Inflammatory macrophage (primary cell): ENCODE results near the gene FAM241B.

ENCODE experiments used
- DNase-seq, 2 donors: peaks; one replicate each; pipeline ENCODE4 v3.0.0-alpha.2; 2020 to 2022

The FAM241B gene

DNA sequence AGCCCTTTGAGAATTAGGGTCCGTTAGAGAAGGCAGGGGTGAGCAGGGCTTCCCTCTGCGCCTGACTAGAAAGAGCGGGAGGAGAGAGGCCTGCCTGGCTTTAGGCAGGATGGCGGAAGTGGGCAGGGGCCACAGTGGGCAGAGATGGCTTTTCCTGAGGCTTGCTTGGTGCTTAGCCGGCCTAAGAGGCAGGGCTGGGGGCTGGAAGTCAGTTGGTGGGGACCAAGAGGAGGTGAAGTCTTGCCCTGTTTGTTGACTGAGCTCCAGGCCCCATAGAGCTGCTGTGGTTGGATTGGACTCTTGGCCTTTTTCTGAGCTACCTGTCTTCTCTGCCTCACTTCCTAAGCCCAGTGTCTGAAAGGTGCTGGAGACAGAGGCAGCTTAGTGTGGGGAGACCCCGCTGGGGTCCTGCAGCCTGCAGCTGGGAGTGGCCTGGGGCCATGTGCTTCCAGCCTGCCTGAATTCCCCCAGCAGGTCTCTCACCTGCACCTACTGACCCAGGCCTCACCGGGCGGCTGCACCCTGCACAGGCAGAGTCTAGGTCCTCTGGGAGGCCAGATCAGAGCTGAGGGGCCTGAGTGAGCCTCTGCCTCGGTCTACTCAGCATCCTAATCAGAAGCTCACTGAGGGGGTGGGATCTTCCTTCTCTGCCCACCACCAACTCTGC, 4.8 kb downstream of the FAM241B start:
- DNase-seq = no peak

DNA sequence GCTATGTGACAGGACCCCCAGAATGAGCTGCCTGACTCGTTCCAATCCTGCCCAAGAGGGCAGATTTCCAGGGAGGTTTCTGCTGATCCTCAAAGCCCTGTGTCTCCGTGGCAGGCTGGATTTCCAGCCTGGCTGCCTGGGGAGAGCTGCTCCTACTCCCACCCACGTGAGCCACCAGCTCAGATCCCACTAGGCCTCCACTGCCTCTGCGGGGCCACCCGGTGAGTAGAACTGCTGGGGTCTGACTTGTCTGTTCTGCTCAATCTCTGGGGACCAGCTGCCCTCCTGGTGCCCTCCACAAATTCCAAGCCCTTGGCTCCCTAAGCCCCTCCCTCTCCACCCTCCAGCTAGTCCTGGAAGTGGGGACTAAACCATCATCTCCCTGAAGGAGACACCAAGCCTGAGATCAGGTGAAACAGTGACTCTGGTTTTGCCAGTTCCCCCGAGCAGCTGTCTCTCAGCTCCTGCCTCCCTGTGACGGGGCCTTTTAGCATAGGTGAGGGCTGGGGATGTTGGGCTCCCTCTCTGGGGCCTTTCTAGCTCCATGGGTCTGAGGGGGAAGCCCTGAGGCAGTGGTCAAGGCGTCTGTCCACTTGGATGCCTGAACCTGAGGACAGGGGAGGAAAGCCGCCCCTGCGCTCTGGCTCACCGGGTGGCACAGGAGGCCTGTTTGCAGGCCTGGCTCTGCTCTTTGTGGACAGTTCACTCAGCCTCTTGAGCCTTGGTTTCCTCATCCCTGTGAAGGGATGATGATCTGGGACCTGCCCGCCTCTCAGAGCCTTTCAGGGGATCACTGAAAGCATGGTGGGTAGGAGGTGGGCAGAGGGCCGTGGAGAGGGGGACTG, 5.6 kb downstream of the FAM241B start:
- DNase-seq = no peak

DNA sequence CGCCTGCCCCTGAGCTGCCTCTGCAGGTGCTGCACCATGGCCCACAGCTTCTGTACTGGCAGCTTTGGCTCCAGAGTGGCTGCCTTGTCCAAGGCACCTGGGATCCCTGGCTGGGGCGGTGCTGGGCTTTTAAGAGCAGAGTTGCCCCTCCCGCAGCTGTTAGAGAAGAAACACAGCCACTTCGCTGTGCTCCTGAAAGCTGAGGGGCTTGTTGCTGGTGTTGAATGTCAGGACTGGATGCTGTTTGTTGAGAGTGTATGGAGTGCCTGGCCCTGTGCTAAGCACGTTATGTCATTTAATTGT, 6.2 kb downstream of the FAM241B start:
- DNase-seq = no peak

DNA sequence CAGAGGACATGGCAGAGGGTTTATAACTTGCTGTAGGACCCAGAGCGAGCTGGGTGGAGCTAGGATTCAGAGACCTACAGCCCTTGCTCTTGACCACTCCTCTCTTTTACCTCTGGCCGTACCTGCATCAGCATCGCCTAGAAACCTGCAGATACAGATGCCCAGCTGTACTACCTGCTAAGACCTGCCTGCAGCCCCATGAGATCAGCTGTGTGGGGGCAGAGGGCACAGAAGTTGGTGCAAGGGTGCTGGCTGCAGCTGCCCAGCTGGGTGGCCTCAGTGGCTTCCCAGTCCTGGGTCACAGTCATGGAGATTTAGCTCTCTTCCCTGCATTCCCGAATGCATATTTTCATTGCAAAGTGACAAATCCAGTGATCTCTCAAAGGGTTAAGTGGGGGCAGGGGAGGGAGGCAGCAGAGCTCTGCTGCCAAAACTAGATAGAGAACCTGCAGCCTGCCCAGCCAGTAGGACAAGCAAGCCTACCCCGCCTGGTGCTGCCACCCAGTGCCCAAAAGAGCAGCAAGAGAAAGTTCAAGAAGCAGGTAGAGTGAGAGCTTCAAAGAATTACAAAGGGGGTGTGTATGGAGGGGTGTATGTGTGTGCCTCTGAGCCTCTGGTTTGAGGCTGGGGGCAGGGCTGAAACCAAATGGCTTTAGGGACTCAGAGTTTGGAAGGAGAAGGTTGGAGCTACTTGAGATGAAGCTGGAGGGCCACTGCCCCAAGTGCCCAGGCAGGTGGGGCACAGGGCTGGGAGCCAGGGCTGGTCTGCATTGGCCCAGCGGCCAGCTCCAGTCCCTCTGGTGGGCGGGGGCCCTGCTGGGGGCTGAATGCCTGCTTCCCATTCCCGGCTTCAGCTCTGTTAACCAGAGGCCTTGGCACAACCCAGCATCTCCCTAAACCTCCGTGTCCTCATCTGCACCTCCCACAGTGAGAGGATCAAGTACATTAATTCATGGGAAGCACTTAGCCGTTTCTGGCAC, 6.9 kb downstream of the FAM241B start:
- DNase-seq = peak in 1 of 2 donors; percentile 10

DNA sequence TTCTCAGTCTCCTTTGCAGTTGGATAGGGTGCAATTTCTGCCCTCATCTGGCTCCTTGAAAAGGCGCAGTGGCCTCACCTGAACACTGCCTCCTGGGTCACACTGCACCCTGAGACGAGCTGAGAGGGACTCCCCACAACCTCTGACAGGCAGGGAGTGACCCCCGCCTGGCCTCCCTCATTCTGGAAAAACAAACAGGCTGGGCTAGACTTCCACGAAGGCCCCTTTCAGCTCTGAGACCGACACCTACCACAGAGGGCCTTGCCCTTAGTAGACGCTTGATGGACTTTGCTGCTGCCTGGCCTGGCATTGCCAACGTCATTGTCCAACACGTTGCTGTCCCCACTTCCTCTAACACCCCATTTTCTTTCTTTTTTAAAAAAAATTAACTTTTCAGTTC, 8.6 kb downstream of the FAM241B start:
- no peak for DNase-seq

DNA sequence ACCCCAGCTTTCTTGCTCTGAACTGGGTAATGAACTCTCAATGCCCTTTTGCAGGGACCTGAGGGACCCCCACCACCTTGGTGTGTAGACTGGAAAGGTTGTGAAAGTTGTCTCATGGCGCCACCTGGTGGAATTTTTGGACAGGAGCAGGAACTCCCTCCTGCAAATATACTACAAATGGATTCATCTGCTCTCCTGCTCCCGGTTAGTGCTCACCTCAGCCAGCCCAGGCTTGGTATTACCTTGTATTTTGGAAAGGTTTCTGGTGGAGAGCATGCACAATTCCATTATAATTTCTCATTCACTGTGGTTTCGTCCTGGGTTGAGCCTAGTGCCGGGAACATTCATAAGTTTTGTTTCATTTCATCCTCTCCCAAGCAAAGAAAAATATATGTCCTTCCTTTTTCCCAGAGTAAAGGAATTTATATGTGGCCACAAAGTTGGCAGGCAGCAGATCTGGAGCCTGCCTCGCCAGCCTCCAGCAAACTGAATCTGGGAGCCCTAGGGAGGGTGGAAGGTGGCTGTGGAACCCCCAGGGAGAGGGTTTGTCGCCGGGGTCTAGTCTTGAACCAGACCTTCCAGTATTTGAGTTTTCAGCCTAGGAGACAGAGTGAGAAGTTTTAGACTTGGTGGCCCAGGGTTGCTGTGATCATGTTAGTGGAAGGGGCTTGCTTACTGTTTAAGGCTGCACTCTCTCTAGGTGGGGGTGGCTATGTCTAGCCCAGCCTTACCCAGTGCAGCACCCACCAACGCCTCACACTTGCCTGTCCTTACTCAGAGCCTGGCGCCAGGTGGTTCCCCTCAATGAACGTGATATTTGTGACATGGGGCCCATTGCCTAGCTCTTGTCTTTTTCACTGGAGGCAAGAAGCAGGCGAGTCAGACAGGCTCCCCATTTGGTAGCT, 9.5 kb downstream of the FAM241B start:
- peak; percentile 41 to 53 for DNase-seq

DNA sequence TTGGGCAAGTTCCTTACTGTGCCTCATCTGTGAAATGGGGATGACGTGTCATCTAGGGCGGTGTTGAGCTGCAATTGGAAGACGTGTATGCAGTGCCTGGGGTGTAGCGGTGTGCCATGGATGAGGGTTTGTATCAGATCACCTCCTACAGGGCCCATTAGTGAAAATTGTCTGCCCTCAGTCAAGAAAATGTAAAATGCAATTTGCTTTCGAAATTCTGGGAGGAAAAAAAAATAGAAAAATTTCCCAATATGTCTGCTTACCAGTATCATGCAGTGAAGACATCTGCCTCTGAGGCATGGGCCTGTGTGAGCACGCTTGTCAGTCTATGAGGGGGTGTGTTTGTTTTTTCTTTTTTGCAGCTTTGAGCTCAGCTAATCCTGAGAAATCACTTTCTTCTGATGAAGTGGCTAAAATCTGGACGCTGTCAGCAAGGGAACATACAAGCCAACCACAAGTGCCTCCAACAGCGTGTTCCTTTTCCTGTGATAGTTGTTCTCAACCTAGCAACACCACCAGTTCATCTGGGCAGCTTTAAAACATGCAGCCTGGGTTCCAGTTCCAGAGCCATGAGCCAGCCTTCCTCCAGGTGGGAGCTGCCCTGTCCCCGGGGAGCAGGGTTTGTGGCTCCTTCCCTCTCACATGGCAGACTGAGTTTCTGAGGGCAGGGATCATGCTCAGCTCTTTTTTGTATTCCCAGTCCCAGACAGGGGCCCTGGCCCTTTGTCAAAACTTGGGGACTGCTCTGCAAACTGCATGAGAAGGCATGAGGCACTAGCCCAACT, 10.3 kb downstream of the FAM241B start:
- DNase-seq = no peak

DNA sequence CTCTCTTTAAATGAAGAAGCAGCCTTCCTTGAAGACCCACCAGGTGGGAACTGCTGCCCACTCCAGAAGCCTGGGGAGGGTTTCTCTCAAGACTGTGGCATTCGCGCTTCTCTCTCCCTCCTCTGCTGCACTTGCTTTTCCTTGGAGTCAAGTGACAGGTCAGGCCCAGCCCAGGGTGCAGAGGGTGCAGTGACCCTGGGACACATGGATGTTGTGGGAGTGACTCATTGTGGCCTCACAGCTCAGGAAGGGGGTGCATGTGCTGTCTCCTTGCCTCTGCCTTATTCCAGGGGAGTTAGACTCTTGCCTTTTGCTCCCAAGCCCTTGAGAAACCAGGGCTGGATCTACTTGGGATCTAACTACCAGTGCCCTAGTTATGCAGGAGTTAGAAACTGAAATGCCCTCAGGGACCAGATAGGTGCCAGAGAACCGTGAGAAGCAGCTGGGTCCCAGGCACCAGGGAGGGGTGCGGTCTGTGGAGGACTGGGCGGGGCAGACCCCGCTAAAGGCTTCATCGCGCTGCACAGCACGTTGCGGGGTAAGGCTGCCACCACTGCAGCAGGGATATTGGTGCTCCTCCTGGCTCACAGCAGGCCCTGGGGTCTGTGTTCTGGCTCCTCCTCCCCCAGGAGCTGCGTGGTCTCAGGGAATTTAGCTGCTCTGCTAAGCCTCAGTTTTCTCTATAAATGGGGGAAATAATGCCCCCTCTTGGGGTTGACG, 11.4 kb downstream of the FAM241B start:
- no peak for DNase-seq

DNA sequence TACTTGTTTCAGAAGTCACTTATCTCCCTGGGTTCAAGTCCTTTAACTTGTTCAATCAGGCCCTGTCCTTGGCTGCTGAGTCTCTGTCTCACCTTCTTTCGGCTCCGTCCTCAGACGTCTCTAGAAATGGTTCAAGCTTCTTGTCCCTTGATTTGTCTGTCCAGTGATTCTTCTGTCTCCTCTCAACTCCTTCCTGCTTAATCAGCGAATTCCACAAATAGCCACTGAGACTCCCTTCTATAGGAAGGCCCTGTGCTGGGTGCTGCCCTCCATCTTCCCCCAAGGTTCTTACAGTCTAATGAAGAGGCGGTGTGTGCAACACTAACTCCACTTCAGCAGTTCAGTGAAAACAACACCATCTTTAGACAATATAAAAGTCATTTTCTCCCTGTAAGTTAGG, 12.7 kb downstream of the FAM241B start:
- DNase-seq = no peak

DNA sequence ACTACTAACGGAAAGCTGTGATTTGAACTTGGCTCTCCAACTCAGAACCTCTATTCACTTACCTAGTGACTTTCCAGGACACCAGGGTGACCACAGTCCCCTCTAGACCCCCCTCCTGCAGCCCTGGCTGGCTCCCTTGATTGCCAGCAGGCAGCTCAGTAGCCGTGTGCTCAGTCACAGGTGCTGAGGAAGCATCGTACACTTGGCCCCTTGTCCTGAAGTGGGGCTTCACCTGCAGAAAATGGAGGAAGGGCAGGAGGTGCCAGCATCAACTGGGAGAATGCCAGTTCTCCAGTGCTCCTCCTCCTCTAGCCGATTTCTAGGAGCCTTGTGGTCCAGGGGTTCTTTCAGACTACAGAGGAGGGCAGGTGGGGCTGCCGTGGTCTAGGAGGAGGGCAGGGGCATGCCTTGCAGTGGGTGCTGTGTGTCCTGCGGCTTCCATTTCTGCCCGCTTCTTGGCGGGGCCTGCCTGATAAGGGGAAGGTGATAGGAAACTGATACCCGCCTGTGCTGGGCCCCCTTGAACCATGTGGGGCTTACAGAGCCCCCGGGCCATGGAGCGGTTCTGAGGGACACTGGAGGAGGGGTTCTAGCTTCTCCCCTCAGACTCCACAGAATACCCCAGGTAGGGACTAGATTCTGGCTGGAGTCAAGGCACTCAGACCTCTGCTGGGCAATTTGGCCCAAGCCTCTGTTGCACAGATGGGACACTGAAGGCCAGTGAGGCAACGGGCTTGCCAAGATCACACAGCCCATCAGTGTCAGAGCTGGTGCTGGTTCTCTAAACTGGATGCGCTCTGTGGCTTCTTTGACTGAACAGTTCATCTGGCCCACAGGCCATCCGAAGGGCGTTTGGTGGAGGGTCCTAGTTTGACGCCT, 14.0 kb downstream of the FAM241B start:
- DNase-seq = no peak

DNA sequence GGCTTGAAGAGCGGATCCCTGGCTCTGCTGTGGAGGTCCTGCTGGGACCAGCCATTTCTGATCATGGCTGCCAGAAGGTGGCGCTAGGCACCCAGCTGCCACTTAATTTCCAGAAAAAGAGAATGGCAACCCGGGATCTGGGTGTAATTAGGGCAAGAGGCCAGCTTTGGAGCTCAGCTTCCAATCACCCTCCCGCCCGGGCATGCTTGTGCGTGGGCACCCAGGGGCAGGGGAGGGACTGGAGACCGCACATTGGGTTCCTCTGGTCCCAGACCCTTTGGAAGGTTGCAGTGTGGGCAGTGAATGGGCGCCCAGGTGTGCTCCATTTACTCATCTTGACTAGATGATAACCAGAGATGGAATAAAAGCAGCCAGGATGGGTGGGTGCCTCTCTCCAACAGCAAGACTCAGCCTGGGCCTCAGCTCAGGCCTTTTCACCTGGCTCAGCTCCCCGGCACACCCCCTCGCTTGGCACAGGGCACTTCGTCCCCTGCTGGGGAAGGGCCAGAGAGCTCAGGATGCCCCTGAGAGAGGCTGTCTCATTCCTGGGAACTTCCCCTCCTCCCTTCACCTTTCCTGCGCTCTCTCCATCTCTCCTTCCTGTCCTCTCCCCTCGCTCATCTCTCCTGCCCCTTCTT, 14.7 kb downstream of the FAM241B start:
- DNase-seq = peak; percentile 50 to 61

DNA sequence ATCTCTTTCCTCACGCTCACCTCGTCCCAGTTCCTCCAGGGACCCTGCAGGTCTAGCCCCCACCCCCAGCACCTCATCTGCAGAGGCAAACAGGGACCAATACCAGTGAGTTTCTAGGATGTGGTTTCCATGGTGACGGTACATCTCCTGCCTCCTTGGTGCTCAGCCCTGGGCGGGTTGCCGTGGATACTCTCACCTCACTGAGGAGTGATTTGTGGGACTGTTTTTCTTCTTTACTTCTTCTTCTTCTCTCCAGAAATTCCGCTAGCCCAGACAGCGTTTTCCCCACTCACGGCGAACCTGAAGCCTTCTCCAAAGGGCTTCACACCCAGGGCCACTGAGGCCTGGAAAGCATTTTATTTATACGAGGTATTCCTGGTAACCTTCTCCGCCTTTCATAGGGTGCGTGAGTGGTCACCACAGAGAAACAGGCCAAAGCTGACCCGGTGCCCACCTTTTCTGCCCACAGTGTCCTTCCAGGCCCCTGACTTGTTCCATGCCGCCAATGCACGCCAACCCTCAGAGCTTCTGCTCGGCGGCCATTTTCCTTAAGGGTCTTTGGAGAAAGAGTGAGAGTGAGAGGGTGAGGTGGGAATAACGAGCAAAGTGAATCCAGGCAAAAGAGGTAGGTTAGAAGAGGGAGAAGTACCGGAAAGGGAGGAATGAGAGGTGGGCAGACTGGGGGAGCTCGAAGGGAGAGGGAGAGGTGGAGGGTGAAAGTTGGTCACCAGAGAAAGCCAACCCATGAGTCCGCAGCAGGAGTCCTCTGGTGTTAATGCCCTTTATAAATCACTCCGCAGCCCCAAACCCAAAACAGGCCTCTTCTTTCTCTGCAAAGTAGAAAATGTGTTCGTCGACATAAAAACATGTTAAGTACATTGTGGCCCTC, 15.5 kb downstream of the FAM241B start:
- no peak for DNase-seq

DNA sequence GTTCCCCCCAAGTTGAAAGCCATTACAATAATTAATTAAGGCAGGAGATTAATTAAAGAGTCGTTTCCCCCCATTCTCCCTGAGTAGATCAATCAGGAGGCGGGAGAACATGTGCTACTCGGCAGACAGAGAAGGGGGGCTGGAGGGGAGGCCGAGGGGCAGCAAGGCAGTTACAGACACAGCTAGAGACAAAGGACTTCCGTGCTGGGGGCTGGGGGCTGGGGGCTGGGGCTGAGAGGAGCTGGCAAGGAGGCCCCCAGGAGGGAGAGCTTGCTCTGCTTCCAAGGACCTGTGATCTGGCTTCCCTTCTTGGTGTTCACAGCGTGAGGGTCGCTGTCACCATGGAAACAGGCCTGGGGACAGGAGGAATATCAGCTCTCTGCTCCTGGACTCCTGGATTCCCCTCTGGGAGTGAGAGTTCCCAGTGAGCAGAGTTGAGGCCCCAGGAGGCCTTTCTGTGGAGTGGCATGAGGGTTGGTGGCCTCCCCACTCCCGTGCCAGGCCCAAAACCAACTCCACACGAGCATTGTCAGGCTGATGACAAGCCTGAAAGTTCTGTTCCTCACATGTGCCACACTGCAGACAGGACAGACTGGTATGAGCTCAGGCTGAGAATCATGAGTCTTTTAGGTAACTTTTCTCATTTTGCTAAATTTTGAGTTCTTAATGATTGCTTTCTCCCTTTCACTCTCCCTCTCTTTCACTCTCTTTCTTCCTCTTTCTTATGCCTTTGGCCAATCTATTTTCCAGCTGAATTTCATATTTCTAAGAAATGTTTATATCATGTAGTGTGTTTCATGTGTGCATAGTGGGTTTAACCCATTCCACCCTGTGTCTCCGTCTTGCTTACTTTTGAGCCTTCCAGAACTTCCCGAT, 16.4 kb downstream of the FAM241B start:
- DNase-seq = no peak

DNA sequence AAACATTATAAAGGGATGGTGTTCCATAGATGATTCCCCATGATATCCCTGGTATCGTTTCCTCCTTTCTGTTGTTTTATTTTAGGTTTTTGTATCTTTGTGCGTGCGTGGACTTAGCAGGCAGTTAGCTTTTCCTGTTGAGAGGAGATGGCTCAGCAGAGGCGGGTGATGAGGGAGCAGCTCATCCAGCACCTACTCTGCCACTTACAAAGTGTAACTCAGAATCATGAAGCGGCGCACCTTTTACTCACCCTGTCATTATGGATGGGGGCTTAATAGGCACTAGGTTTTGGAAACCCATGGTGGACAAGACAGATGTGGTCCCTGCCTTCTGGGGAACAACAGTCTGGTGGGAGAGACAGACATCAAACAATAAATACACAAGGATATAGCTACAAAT, 17.1 kb downstream of the FAM241B start:
- no peak for DNase-seq

DNA sequence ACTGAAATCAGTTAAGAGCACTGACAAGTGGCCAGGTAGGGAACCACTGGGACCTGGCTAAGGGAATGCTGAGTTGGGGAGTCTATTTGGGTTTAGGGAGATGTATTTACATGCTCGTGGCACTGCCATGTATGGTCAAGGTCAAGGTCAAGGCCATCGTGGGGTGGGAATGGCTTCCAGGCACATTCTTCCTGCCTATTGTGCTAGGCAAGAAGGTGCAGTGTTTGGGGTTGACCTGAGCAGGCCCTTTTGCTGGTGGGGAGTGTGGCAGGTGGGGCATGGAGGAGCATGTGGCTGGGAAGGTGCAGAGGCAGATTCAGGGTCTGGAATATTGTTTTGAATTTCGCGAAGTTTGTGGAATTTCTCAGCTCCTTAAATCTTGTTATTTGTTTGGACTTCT, 17.8 kb downstream of the FAM241B start:
- no peak for DNase-seq

DNA sequence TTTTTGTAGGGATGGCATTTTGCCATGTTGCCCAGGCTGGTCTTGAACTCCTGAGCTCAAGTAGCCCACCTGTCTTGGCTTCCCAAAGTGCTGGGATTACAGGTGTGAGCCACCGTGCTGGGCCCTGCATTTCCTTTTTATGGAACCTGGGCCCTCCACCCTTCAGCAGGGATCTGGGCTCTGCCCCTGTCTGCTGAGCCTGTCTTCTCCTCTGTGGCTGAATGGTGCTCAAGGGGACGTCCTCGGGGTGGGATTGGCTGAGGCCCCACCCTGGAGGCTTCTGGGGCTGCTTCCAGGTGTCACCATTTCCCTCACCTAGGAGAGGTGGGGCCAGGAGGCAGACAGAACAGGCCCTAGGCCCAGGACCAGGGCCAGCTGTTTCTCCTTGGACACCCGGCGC, 18.4 kb downstream of the FAM241B start:
- no peak for DNase-seq
